ENCODE data around the gene LRP8.

DNA sequence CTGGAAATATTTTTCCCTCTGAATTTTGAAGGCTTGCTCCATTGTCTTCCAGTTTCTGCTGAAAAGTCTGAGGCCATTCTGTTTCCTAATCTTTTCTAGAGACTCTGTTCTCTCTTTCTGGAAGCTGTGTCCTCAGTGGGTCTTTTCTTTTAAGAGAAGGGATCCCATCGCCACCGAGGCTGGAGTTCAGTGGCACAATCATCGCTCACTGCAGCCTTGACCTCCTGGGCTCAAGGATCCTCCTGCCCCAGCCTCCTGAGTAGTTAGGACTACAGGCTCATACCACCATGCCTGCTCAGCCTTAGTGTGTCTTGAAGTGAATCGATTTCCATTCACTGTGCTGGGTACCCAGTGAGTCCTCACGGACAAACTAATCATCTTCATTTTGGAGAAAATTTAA, 9.6 kb upstream of the LRP8 start:
- TF ChIP-seq, protein P1, sequence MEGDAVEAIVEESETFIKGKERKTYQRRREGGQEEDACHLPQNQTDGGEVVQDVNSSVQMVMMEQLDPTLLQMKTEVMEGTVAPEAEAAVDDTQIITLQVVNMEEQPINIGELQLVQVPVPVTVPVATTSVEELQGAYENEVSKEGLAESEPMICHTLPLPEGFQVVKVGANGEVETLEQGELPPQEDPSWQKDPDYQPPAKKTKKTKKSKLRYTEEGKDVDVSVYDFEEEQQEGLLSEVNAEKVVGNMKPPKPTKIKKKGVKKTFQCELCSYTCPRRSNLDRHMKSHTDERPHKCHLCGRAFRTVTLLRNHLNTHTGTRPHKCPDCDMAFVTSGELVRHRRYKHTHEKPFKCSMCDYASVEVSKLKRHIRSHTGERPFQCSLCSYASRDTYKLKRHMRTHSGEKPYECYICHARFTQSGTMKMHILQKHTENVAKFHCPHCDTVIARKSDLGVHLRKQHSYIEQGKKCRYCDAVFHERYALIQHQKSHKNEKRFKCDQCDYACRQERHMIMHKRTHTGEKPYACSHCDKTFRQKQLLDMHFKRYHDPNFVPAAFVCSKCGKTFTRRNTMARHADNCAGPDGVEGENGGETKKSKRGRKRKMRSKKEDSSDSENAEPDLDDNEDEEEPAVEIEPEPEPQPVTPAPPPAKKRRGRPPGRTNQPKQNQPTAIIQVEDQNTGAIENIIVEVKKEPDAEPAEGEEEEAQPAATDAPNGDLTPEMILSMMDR (IDR thresholded peaks at IDR 0.05), result no peak
- no peak for TF ChIP-seq POLR2A (IDR thresholded peaks at IDR 0.05)

Measured in heart left ventricle (tissue), 13 donors.